Nephron (organoid): ENCODE data around the gene SLC25A34.

Experiments
- H3K27ac Mint-ChIP-seq, 3 experiments: 2 replicates each; pipeline ENCODE4 v1.8.0; 2020; ENCODE audit warnings: mixed read lengths in 3 of 3, mild to moderate bottlenecking in 2 of 3, moderate library complexity in 1 of 3
- H3K27me3 Mint-ChIP-seq: 2 replicates; pipeline ENCODE4 v1.8.0; 2021; ENCODE audit warnings: low read depth, mild to moderate bottlenecking, moderate library complexity, mixed read lengths
- H3K36me3 Mint-ChIP-seq: 2 replicates; pipeline ENCODE4 v1.8.0; 2020; ENCODE audit warnings: low read depth, mixed read lengths
- H3K4me1 Mint-ChIP-seq: 2 replicates; pipeline ENCODE4 v1.8.0; 2020; ENCODE audit warnings: mixed read lengths
- H3K4me3 Mint-ChIP-seq, 3 experiments: 2 replicates each; pipeline ENCODE4 v1.8.0; 2020; ENCODE audit warnings: mild to moderate bottlenecking in 3 of 3, mixed read lengths in 3 of 3, moderate library complexity in 2 of 3
- H3K9me3 Mint-ChIP-seq: 2 replicates; pipeline ENCODE4 v1.8.0; 2020; ENCODE audit warnings: mixed read lengths
- TF ChIP-seq, protein P1 (sequence below), 3 experiments: fragments of 200-600 bp; sonication (generic); IDR thresholded peaks; one replicate each; pipeline ENCODE4 v1.5.0; 2021; ENCODE audit warnings: antibody characterized with exemption in 3 of 3; ENCODE audit not compliant: unreplicated experiment in 3 of 3

Gene SLC25A34

DNA sequence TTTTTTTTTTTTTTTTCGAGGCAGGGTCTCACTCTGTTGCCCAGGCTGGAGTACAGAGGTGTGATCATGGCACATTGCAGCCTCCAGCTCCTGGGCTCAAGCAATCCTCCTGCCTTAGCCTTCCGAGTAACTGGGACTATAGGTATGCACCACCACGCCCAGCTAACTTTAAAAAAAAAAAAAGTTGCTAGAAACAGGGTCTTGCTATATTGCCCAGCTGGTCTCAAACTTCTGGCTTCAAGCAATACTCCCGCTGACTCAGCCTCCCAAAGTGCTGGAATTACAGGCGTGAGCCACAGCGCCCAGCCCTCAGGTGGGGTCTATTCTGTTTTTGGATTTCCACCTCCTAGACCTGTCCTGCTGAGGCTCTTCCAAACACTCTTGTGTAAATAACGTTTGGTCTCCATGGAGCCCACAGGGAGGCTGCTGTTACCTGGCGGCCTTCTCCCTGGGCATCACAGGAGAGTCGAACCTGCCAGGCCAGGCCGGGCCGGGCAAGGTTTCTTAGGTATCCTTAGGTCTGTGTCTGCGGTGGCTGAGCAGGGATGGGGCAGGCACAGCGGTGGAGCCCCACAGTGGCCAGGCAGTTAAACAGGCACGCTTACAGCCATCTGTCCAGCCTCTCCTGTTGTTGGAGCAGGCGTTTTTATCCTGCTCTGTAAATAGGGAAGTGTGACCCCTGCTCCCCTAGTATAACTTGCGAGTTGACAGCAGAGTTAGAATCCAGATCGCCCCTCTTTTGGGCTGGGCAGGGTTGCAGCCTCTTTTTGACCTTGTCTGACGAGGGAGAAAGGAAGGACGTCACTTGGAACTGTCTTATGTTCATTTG lies 33.1 kb upstream of the SLC25A34 start:
- no peaks in the 10 kb centered on the region for H3K27me3 Mint-ChIP-seq
- H3K27ac Mint-ChIP-seq = peak overlapping the region; percentile 92 to 97 (median 97)
- H3K9me3 Mint-ChIP-seq = no peaks in the 10 kb centered on the region
- TF ChIP-seq, protein P1, sequence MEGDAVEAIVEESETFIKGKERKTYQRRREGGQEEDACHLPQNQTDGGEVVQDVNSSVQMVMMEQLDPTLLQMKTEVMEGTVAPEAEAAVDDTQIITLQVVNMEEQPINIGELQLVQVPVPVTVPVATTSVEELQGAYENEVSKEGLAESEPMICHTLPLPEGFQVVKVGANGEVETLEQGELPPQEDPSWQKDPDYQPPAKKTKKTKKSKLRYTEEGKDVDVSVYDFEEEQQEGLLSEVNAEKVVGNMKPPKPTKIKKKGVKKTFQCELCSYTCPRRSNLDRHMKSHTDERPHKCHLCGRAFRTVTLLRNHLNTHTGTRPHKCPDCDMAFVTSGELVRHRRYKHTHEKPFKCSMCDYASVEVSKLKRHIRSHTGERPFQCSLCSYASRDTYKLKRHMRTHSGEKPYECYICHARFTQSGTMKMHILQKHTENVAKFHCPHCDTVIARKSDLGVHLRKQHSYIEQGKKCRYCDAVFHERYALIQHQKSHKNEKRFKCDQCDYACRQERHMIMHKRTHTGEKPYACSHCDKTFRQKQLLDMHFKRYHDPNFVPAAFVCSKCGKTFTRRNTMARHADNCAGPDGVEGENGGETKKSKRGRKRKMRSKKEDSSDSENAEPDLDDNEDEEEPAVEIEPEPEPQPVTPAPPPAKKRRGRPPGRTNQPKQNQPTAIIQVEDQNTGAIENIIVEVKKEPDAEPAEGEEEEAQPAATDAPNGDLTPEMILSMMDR (IDR thresholded peaks at IDR 0.05; ENCODE audit: unreplicated experiment in 3 of 3) = no peak
- H3K4me1 Mint-ChIP-seq = peaks cover 52% of the 10 kb centered on the region
- H3K36me3 Mint-ChIP-seq = peaks cover 12% of the 10 kb centered on the region
- H3K4me3 Mint-ChIP-seq = peak overlapping the region; percentile 9 to 44 (median 19)

DNA sequence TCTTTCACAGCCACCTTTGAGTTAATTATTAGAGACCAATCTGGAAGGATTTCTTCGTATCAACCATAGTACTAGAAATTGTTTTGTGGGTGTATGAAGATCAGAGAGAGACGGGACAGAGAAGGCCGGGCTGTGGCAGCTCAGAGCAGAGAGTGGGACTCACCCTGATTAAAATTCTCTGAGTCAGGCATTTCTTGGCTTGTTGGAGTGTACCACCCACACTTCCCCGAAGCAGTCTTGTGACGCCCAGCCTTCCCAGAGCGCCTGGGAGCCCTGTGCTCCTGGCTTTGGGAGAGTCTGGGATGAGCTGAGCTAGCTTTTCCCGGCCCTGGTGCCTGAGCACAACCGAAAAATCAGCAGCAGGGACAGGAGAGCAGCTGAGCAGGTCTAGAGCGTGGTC lies 32.5 kb upstream of the SLC25A34 start:
- Mint-ChIP-seq H3K27ac (peak overlapping the region; percentile 92 to 97 (median 97)), H3K27me3 (no peaks in the 10 kb centered on the region), H3K4me3 (peak overlapping the region; percentile 9 to 44 (median 19)), H3K36me3 (peaks cover 12% of the 10 kb centered on the region), H3K4me1 (peaks cover 53% of the 10 kb centered on the region), H3K9me3 (no peaks in the 10 kb centered on the region)
- TF ChIP-seq, protein P1 (IDR thresholded peaks at IDR 0.05; ENCODE audit: unreplicated experiment in 3 of 3) = no peak

GRCh38 chr1:15704526-15705183 lies 31.4 kb upstream of the SLC25A34 start:
- H3K36me3 Mint-ChIP-seq = peaks cover 12% of the 10 kb centered on the region
- H3K9me3 Mint-ChIP-seq = no peaks in the 10 kb centered on the region
- H3K4me1 Mint-ChIP-seq = peaks cover 62% of the 10 kb centered on the region
- peak overlapping the region in 2 of 3 experiments; percentile 11 to 32 for H3K4me3 Mint-ChIP-seq
- TF ChIP-seq, protein P1 (IDR thresholded peaks at IDR 0.05; ENCODE audit: unreplicated experiment in 3 of 3) = no peak
- H3K27ac Mint-ChIP-seq = peak overlapping the region; percentile 92 to 97 (median 97)
- no peaks in the 10 kb centered on the region for H3K27me3 Mint-ChIP-seq

DNA sequence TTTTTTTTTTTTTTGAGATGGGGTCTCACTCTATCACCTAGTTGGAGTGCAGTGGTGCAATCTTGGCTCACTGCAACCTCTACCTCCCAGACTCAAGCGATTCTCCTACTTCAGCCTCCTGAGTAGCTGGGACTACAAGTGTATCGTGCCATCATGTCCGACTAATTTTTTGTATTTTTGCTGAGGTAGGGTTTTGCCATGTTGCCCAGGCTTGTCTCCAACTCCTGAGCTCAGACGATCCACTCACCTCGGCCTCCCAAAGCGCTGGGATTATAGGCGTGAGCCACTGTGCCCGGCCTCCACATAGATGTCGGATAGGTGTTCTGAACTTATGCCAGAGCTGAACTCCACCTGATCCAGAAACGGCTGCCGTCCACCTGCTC lies 30.9 kb upstream of the SLC25A34 start:
- Mint-ChIP-seq H3K9me3 (no peaks in the 10 kb centered on the region), H3K36me3 (peaks cover 12% of the 10 kb centered on the region), H3K4me1 (peaks cover 62% of the 10 kb centered on the region), H3K27me3 (no peaks in the 10 kb centered on the region), H3K4me3 (no peak overlapping the region), H3K27ac (peak overlapping the region; percentile 59 to 97 (median 92))
- TF ChIP-seq, protein P1 (IDR thresholded peaks at IDR 0.05; ENCODE audit: unreplicated experiment in 3 of 3) = no peak

DNA sequence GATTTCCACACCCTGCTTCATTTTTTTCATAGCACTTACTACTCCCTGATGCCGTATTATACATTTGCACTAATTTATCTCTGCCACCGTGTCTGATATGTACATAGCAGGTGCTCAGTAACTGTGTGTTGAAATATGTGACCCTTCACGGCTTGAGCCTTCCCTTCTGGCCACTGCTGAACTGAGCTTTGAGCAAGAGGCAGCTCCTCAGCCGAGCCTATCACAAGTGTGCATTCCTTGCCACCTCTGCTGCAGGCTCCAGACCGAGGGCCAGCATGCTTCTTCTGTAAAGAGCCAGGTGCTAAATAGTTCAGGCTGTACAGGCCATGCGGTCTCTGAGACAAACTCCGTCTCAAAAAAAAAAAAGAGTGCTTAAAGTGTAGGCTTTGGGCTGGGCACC lies 29.3 kb upstream of the SLC25A34 start:
- peak overlapping the region in 2 of 3 experiments; percentile 20 to 22 for H3K4me3 Mint-ChIP-seq

More for the DNA sequence above, 29.3 kb upstream of the SLC25A34 start:
- Mint-ChIP-seq H3K4me1 (peaks cover 55% of the 10 kb centered on the region), H3K27me3 (no peaks in the 10 kb centered on the region), H3K9me3 (no peaks in the 10 kb centered on the region), H3K27ac (peak overlapping the region; percentile 81 to 92 (median 82)), H3K36me3 (peaks cover 8% of the 10 kb centered on the region)
- TF ChIP-seq, protein P1 (IDR thresholded peaks at IDR 0.05; ENCODE audit: unreplicated experiment in 3 of 3) = no peak
